SK-N-SH treated with all-trans-retinoic acid at 6 μM for 48 hours (cell line): ENCODE results near the gene RMDN2.

Experiments used
- BACH2 ChIP-seq: fragments of 250-450 bp; sonication (Bioruptor Pico); IDR thresholded peaks from 2 replicates; pipeline ENCODE4 v1.9.0; 2021; ENCODE audit warnings: mild to moderate bottlenecking, borderline replicate concordance
- CSDC2 ChIP-seq: fragments of 250-450 bp; sonication (Bioruptor Pico); IDR thresholded peaks from 2 replicates; pipeline ENCODE4 v1.5.0; 2020; ENCODE audit warnings: mild to moderate bottlenecking, moderate library complexity
- GLIS3 ChIP-seq: fragments of 250-450 bp; sonication (Bioruptor Pico); IDR thresholded peaks from 2 replicates; pipeline ENCODE4 v1.5.0; 2020; ENCODE audit warnings: mild to moderate bottlenecking, moderate library complexity
- OSR1 ChIP-seq: fragments of 250-450 bp; sonication (Bioruptor Pico); IDR thresholded peaks from 2 replicates; pipeline ENCODE4 v1.8.0; 2022; ENCODE audit warnings: moderate library complexity, mild to moderate bottlenecking, inconsistent platforms
- PATZ1 ChIP-seq: fragments of 250-450 bp; sonication (Bioruptor Pico); IDR thresholded peaks from 2 replicates; pipeline ENCODE4 v1.8.0; 2020; ENCODE audit warnings: mild to moderate bottlenecking, moderate library complexity, borderline replicate concordance
- POU6F1 ChIP-seq: fragments of 250-450 bp; sonication (Bioruptor Pico); IDR thresholded peaks from 2 replicates; pipeline ENCODE4 v1.8.0; 2021; ENCODE audit warnings: low read depth, mild to moderate bottlenecking, moderate library complexity, borderline replicate concordance
- RARB ChIP-seq: fragments of 250-450 bp; sonication (Bioruptor Pico); IDR thresholded peaks from 2 replicates; pipeline ENCODE4 v1.8.0; 2021; ENCODE audit warnings: mild to moderate bottlenecking, moderate library complexity
- TSHZ2 ChIP-seq: fragments of 250-450 bp; sonication (Bioruptor Pico); IDR thresholded peaks from 2 replicates; pipeline ENCODE4 v1.5.0; 2020; ENCODE audit warnings: mild to moderate bottlenecking, moderate library complexity
- ZFP30 ChIP-seq: fragments of 450-650 bp; formaldehyde crosslinking; IDR thresholded peaks from 2 replicates; pipeline ENCODE4 v1.5.0; 2022; ENCODE audit warnings: mild to moderate bottlenecking, moderate library complexity
- ZNF565 ChIP-seq: fragments of 450-650 bp; formaldehyde crosslinking; conservative IDR thresholded peaks from 2 replicates; pipeline ENCODE4 v1.5.0; 2020; ENCODE audit warnings: low read depth, mild to moderate bottlenecking, moderate library complexity
- ZNF8 ChIP-seq: fragments of 450-650 bp; formaldehyde crosslinking; IDR thresholded peaks from 2 replicates; pipeline ENCODE4 v1.5.0; 2020; ENCODE audit warnings: mild to moderate bottlenecking, moderate library complexity

GRCh38 chr2:37878536-37878935 is 46.6 kb upstream of the RMDN2 start:
- TF ChIP-seq ZNF565 (CRISPR knock-in tag) (no peak), CSDC2 (CRISPR knock-in tag) (no peak), ZFP30 (CRISPR knock-in tag) (no peak), OSR1 (CRISPR knock-in tag) (no peak), PATZ1 (CRISPR knock-in tag) (no peak), GLIS3 (CRISPR knock-in tag) (no peak), TSHZ2 (CRISPR knock-in tag) (no peak), RARB (CRISPR knock-in tag) (no peak), ZNF8 (CRISPR knock-in tag) (no peak), BACH2 (no peak), POU6F1 (CRISPR knock-in tag) (no peak)
